H9 (cell line): ENCODE data around the gene SLC11A1. TPM values are rescaled to one million over a fixed set of nuclear protein-coding genes. Genes with fewer than 3 reads are reported as not detected.

ENCODE experiments used
- DNase-seq: peaks from one replicate; pipeline ENCODE4 v3.0.0-alpha.2; 2017
- H2AFZ ChIP-seq: one replicate; pipeline ENCODE4 v1.6.1; 2013; ENCODE audit warnings: mild to moderate bottlenecking, low read length, control low read depth, moderate library complexity
- H2AK5ac ChIP-seq: 2 replicates; pipeline ENCODE4 v1.6.1; 2013; ENCODE audit warnings: low read length, control low read depth, mixed read lengths; ENCODE audit not compliant: insufficient read length
- H2BK120ac ChIP-seq: one replicate; pipeline ENCODE4 v1.6.1; 2013; ENCODE audit warnings: low read depth, mild to moderate bottlenecking, low read length, control low read depth, inconsistent platforms; ENCODE audit not compliant: poor library complexity, severe bottlenecking
- H2BK12ac ChIP-seq: 2 replicates; pipeline ENCODE4 v1.6.1; 2013; ENCODE audit warnings: low read length, control low read depth, mixed read lengths, low read depth; ENCODE audit not compliant: insufficient read length
- H2BK15ac ChIP-seq: 2 replicates; pipeline ENCODE4 v1.6.1; 2013; ENCODE audit warnings: low read depth, low read length, control low read depth
- H2BK20ac ChIP-seq: one replicate; pipeline ENCODE4 v1.6.1; 2013; ENCODE audit warnings: low read depth, mild to moderate bottlenecking, low read length, control low read depth, inconsistent platforms; ENCODE audit not compliant: poor library complexity, severe bottlenecking
- H2BK5ac ChIP-seq: 2 replicates; pipeline ENCODE4 v1.6.1; 2013; ENCODE audit warnings: low read length, control low read depth, mixed read lengths; ENCODE audit not compliant: insufficient read length
- H3K14ac ChIP-seq: 2 replicates; pipeline ENCODE4 v1.6.1; 2013; ENCODE audit warnings: low read length, control low read depth; ENCODE audit not compliant: insufficient read depth
- H3K18ac ChIP-seq: 2 replicates; pipeline ENCODE4 v1.6.1; 2013; ENCODE audit warnings: low read depth, mild to moderate bottlenecking, mixed read lengths, low read length, control low read depth; ENCODE audit not compliant: insufficient read length
- H3K23ac ChIP-seq: 2 replicates; pipeline ENCODE4 v1.6.1; 2013; ENCODE audit warnings: low read length, control low read depth, mixed read lengths, low read depth; ENCODE audit not compliant: insufficient read length
- H3K23me2 ChIP-seq: 2 replicates; pipeline ENCODE4 v1.6.1; 2013; ENCODE audit warnings: low read depth, mild to moderate bottlenecking, mixed read lengths, low read length, control low read depth; ENCODE audit not compliant: insufficient read length, poor library complexity, severe bottlenecking
- H3K27ac ChIP-seq: 2 replicates; pipeline ENCODE4 v1.5.1; 2013; ENCODE audit warnings: low read length, control low read depth, mixed read lengths, low read depth; ENCODE audit not compliant: insufficient read length
- H3K27me3 ChIP-seq: 2 replicates; pipeline ENCODE4 v1.6.1; 2013; ENCODE audit warnings: low read length, control low read depth, inconsistent platforms; ENCODE audit not compliant: insufficient read depth
- H3K4ac ChIP-seq: 2 replicates; pipeline ENCODE4 v1.6.1; 2013; ENCODE audit warnings: low read depth, mild to moderate bottlenecking, control low read depth, inconsistent platforms, low read length, moderate library complexity
- H3K4me1 ChIP-seq: 2 replicates; pipeline ENCODE4 v1.6.1; 2013; ENCODE audit warnings: low read length, control low read depth, inconsistent platforms; ENCODE audit not compliant: insufficient read depth
- H3K4me2 ChIP-seq: 2 replicates; pipeline ENCODE4 v1.6.1; 2013; ENCODE audit warnings: low read length, control low read depth, mixed read lengths; ENCODE audit not compliant: insufficient read length, insufficient read depth
- H3K56ac ChIP-seq: 2 replicates; pipeline ENCODE4 v1.6.1; 2013; ENCODE audit warnings: low read depth, mild to moderate bottlenecking, mixed read lengths, low read length, control low read depth; ENCODE audit not compliant: insufficient read length
- H3K79me1 ChIP-seq: 2 replicates; pipeline ENCODE4 v1.6.1; 2013; ENCODE audit warnings: low read depth, mild to moderate bottlenecking, moderate library complexity, low read length, control low read depth, inconsistent platforms; ENCODE audit not compliant: insufficient read depth, poor library complexity, severe bottlenecking
- H3K79me2 ChIP-seq: 2 replicates; pipeline ENCODE4 v1.6.1; 2013; ENCODE audit warnings: low read length, control low read depth, inconsistent platforms; ENCODE audit not compliant: insufficient read depth
- H3K9ac ChIP-seq: 2 replicates; pipeline ENCODE4 v1.6.1; 2013; ENCODE audit warnings: low read length, control low read depth, mixed read lengths; ENCODE audit not compliant: insufficient read length; ENCODE audit errors: extremely low read depth
- H3K9me3 ChIP-seq: one replicate; pipeline ENCODE4 v1.6.1; 2013; ENCODE audit warnings: low read depth, low read length, inconsistent platforms; ENCODE audit not compliant: control insufficient read depth
- H3T11ph ChIP-seq: one replicate; pipeline ENCODE4 v1.6.1; 2013; ENCODE audit warnings: mild to moderate bottlenecking, low read length, control low read depth, inconsistent platforms
- H4K20me1 ChIP-seq: one replicate; pipeline ENCODE4 v1.6.1; 2013; ENCODE audit not compliant: control insufficient read depth, insufficient read length, insufficient read depth
- H4K5ac ChIP-seq: 2 replicates; pipeline ENCODE4 v1.6.1; 2013; ENCODE audit warnings: low read depth, mild to moderate bottlenecking, mixed read lengths, low read length, control low read depth; ENCODE audit not compliant: insufficient read length
- H4K8ac ChIP-seq: replicated peaks from 2 replicates; pipeline ENCODE4 v1.6.1; 2013; ENCODE audit warnings: low read length, control low read depth, mixed read lengths, low read depth; ENCODE audit not compliant: insufficient read length
- H4K91ac ChIP-seq: 2 replicates; pipeline ENCODE4 v1.6.1; 2013; ENCODE audit warnings: low read depth, mild to moderate bottlenecking, moderate library complexity, mixed read lengths, low read length, control low read depth; ENCODE audit not compliant: insufficient read length
- H3K27ac Mint-ChIP-seq, 3 experiments: 2 replicates in 2 of 3; 3 replicates in 1 of 3; pipeline ENCODE4 v1.8.0; 2020 to 2021; ENCODE audit warnings: mixed read lengths in 3 of 3, mild to moderate bottlenecking in 1 of 3, moderate library complexity in 1 of 3
- H3K27me3 Mint-ChIP-seq: 2 replicates; pipeline ENCODE4 v1.8.0; 2021; ENCODE audit warnings: low read depth, mild to moderate bottlenecking, moderate library complexity, mixed read lengths
- H3K36me3 Mint-ChIP-seq, 3 experiments: 2 replicates in 2 of 3; 3 replicates in 1 of 3; pipeline ENCODE4 v1.8.0; 2020 to 2021; ENCODE audit warnings: low read depth in 3 of 3, mixed read lengths in 3 of 3; ENCODE audit not compliant: insufficient read depth in 1 of 3
- H3K4me1 Mint-ChIP-seq, 2 experiments: 2 replicates each; pipeline ENCODE4 v1.8.0; 2020; ENCODE audit warnings: mixed read lengths in 2 of 2
- H3K4me3 Mint-ChIP-seq, 2 experiments: 2 replicates in 1 of 2; 3 replicates in 1 of 2; pipeline ENCODE4 v1.8.0; 2020 to 2021; ENCODE audit warnings: mild to moderate bottlenecking in 2 of 2, mixed read lengths in 2 of 2, moderate library complexity in 1 of 2
- H3K9me3 Mint-ChIP-seq, 2 experiments: 2 replicates in 1 of 2; 3 replicates in 1 of 2; pipeline ENCODE4 v1.8.0; 2020; ENCODE audit warnings: mild to moderate bottlenecking in 2 of 2, mixed read lengths in 2 of 2, moderate library complexity in 1 of 2
- CTCF ChIP-seq: fragments of 200-600 bp; sonication (generic); conservative IDR thresholded peaks from 3 replicates; pipeline ENCODE4 v1.8.0; 2021; ENCODE audit warnings: antibody characterized with exemption, mild to moderate bottlenecking
- WGBS: extraction: QIAGEN DNeasy Blood & Tissue Kit; methylation state at CpG from one replicate; pipeline ENCODE4 v1.1.7; 2013; ENCODE audit warnings: missing lambda C conversion rate, low lambda C conversion rate, mixed read lengths; ENCODE audit not compliant: insufficient read length; ENCODE audit errors: extremely low coverage; 5-methylcytosine and 5-hydroxymethylcytosine counted together
- total RNA-seq: library from RNA; stranded (reverse); gene quantifications from 2 replicates; pipeline ENCODE4 v1.2.1, GENCODE V29; 2021

Gene SLC11A1
- total RNA-seq, 1 experiment from 2014 or later = 0.11 TPM

- H2BK15ac ChIP-seq = no peak overlapping the region; the same call in 1 of the 2 replicates
- no peak overlapping the region for H3K23ac ChIP-seq
- WGBS = no CpG with 5 or more reads among the region's 21 CpGs
- peaks cover 9% of the 10 kb centered on the region in 2 experiments for H3K4me1 Mint-ChIP-seq
- no peak for DNase-seq
- no peak overlapping the region for H3K9ac ChIP-seq
- H4K20me1 ChIP-seq = no peaks in the 10 kb centered on the region
- no peak overlapping the region for H4K91ac ChIP-seq
- no peaks in the 10 kb centered on the region for H3K9me3 ChIP-seq
- H3K23me2 ChIP-seq = no peaks in the 10 kb centered on the region
- no peaks in the 10 kb centered on the region for H3K36me3 Mint-ChIP-seq
- H3K27me3 Mint-ChIP-seq = peaks cover 4% of the 10 kb centered on the region; the same call in 1 of the 2 replicates
- H4K8ac ChIP-seq = no peak overlapping the region
- H3K56ac ChIP-seq = no peak overlapping the region
- H3K4me2 ChIP-seq = peak overlapping the region; percentile 57
- no peak overlapping the region for H2BK20ac ChIP-seq
- H3K27me3 ChIP-seq = no peaks in the 10 kb centered on the region
- no peak overlapping the region for H2AK5ac ChIP-seq
- H3T11ph ChIP-seq = no peak overlapping the region
- no peak overlapping the region for H2BK5ac ChIP-seq
- 0 out of 2 replicates have a peak overlapping the region, but pooled peaks have one; percentile 61 for H3K14ac ChIP-seq
- no peak overlapping the region for H3K27ac Mint-ChIP-seq
- H3K79me2 ChIP-seq = no peaks in the 10 kb centered on the region
- H2BK120ac ChIP-seq = no peak overlapping the region
- no peaks in the 10 kb centered on the region; a peak in 1 of 5 replicates for H3K9me3 Mint-ChIP-seq
- no peaks in the 10 kb centered on the region for H3K4me1 ChIP-seq
- no peak overlapping the region for H2AFZ ChIP-seq
- H3K4me3 Mint-ChIP-seq = peak overlapping the region; percentile 76 to 82
- H3K27ac ChIP-seq = no peak overlapping the region
- no peak overlapping the region for H2BK12ac ChIP-seq
- TF ChIP-seq CTCF = no peak
- no peak overlapping the region for H3K18ac ChIP-seq
- no peak overlapping the region for H3K4ac ChIP-seq
- no peaks in the 10 kb centered on the region for H3K79me1 ChIP-seq
- no peak overlapping the region for H4K5ac ChIP-seq
These were observed 13.9 kb upstream of the SLC11A1 start for GRCh38 chr2:218368150-218368528.
